22Rv1 (cell line): ENCODE measurements around the gene SERPINB8.
A peak's percentile ranks its signal among the peaks of the same experiment; 100 is the strongest.

Experiments used
- H3K27ac ChIP-seq: fragments of 450-650 bp; 2 replicates; pipeline ENCODE4 v1.5.1; 2017
- ZFX ChIP-seq: fragments of 450-650 bp; IDR thresholded peaks from 2 replicates; pipeline ENCODE4 v1.6.1; 2017; ENCODE audit warnings: antibody characterized with exemption, borderline replicate concordance
- TF ChIP-seq, protein P1 (sequence below): fragments of 450-650 bp; IDR thresholded peaks from 2 replicates; pipeline ENCODE4 v1.5.1; 2017; ENCODE audit warnings: mild to moderate bottlenecking

Gene SERPINB8

DNA sequence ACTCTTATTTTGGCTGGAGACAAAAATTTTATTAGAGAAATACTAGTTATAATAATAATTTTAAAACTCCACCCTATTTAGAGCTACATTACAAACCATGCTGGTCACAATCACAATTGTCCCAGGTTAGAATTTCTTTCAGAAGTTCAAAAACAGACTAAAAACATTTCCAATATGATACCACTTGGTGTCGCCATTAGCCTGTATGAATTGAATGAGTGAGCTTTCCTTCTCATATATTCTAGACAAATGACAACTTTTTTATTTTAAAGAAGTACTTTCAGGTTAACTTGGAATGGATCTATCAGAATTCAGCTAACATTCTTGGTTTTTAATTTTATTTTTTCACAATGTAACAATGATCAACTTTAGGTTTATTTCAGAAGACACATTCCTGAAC is 48.0 kb downstream of the SERPINB8 start:
- H3K27ac ChIP-seq: no peak overlapping the region
- TF ChIP-seq, protein P1, sequence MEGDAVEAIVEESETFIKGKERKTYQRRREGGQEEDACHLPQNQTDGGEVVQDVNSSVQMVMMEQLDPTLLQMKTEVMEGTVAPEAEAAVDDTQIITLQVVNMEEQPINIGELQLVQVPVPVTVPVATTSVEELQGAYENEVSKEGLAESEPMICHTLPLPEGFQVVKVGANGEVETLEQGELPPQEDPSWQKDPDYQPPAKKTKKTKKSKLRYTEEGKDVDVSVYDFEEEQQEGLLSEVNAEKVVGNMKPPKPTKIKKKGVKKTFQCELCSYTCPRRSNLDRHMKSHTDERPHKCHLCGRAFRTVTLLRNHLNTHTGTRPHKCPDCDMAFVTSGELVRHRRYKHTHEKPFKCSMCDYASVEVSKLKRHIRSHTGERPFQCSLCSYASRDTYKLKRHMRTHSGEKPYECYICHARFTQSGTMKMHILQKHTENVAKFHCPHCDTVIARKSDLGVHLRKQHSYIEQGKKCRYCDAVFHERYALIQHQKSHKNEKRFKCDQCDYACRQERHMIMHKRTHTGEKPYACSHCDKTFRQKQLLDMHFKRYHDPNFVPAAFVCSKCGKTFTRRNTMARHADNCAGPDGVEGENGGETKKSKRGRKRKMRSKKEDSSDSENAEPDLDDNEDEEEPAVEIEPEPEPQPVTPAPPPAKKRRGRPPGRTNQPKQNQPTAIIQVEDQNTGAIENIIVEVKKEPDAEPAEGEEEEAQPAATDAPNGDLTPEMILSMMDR: peak; percentile 77
- no peak for TF ChIP-seq ZFX

DNA sequence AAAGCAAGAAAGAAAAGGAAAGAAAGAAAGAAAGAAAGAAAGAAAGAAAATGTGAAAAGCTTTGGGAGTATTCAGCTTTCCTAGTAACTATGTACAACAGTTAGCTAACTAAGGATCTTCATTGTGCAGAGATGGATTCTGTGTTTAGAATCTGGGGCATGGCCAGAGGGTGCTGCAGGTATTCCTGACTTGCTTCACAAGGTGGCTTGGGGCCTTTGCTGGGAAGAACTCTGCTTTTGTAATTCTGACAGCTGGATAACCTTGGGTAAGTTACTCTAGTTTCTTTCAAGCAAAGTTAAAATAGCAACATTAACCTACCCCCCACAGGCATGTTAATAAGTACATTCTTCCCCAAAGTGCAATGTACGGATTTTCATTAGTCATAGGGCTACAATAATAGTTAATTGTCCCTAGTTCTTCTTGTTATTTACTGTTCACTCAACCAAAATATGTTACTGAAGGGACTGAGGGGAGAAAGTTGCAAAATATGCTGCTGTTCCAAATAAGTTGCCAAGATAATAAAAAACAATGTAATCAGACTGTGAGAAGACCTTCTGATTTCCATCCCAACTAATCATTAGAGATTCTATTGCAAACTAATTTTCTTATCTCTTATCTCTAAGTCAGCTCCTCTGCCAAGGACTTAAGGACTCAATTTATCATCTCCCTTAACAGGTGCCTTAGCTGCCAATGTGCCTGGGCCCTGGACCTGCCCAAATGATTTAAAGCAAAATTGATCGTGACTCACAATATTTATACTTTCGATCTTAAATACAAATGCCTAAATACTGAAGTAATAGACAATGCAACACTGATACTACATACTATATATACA is 50.3 kb downstream of the SERPINB8 start:
- no peak overlapping the region for H3K27ac ChIP-seq
- TF ChIP-seq, protein P1: no peak
- TF ChIP-seq ZFX: no peak

DNA sequence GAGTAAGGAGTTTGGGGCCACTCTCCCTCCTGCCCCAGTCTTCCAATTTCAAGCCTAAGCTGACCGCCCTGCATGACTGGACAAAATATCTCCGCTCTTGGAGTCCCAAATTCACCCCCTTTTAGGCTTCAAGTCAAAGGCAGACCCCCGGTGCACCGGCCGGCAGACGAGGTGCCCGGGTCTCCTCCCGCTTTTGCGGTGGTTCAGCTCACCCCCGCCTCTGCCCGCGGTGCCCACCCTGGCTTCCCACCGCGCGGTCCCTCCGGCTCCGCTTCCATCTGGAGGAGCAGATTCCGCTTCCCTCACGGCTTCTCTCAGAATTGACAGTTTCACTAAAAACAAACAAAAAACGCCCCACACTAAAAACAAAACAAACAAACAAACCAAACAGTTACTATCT is 56.5 kb downstream of the SERPINB8 start:
- no peak overlapping the region for H3K27ac ChIP-seq
- TF ChIP-seq ZFX: no peak
- TF ChIP-seq, protein P1: no peak

DNA sequence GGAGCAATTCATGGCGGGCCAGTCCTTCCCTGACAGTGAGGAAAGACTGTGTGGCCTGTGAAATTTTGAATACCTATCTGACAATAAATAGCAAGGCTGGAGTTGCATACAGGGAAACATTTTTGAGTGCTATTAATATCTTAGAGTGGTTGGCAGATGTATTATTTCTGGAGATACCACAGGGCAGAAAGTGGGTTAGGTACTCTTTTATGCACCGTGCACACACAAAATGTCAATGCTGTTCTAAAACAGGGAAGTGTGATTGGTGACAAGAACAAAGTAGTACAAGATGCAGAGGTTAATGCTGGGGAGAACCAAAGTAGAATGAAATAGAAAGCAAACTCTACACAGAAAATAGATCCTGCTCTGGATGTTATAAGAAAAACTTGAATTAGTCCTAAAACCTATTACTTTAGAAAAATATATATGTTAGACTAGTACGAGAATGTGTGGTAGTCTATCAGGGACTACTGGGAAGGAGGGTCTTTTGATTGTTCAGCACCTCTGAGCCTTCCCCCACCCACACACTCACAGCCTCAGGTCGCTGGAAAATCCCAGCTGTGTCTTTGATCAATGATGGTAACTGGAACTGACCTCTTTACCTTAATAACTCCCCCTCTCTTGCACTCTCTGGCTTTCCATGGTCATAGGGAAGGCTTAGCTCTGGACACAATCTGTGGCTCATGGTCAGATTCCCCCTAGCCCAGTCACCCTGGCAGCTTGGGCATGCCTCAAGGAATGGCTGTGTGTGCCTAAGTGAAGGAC is 58.2 kb downstream of the SERPINB8 start:
- no peak overlapping the region for H3K27ac ChIP-seq
- no peak for TF ChIP-seq ZFX

DNA sequence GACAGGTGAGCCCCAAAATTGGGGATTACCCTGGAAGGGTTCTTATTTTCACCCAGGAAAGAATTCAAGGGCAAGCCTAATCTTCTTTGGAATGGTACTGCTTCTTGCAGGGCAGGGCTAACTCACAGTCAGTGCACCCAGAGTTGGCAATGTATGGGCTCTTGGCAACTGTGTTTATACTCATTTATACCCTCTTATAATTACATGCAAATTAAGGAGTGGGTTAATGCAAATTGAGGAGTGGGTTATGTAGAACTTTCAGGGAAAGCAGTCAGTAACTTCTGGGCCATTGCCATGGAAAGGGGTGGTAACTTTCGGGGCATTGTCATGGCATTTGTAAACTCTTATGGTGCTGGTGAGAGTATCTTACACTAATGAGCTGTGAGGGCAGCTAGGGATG is 59.2 kb downstream of the SERPINB8 start:
- H3K27ac ChIP-seq: no peak overlapping the region
- no peak for TF ChIP-seq ZFX
- TF ChIP-seq, protein P1: no peak

DNA sequence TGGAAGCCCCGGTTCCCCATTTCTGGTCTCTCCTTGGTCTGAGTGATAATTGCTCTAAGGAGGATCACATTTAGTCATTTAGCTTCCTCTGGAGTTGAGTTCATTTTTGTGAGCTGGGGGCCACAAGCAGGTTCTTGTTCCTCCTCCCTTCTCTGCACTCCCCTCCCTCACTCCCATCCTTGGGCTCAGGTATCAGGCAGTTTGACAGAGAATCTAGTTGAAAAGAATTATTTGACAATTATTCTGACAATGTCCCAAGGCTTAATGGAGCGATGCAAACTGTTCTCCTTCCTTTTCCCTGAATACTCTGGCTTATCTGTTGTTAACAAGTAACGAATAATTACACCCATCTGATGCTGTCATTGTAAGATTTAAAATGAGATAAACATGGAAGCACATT is 61.5 kb downstream of the SERPINB8 start:
- no peak overlapping the region for H3K27ac ChIP-seq
- TF ChIP-seq, protein P1: no peak
- TF ChIP-seq ZFX: no peak

DNA sequence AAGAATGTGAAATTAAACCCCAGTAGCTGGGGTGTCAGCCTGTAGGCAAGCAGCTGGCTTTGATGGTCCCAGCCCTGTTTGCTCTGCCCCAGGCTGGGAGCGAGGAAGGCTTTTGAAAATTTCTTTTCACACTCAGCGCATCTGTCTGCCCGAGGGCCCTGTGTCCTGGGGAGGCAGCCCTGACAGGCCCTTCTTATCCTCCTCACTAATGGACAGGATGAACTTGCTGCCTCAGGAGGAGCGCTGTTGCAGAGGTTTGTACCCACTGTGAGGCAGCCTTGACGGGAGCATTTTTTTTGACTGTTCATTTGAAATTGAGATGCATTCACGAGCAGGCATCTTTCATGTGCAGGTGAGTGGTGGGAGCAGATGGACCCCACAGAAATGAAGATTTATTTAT is 62.4 kb downstream of the SERPINB8 start:
- no peak for TF ChIP-seq ZFX
- TF ChIP-seq, protein P1: no peak
- H3K27ac ChIP-seq: no peak overlapping the region
